Measurements from ENCODE around the gene MAD1L1. TPM values are rescaled to one million over a fixed set of nuclear protein-coding genes. Genes with fewer than 3 reads are reported as not detected.

Gene MAD1L1
- total RNA-seq, 6 experiments from 2014 or later, result 15.1 to 37.4 (median 20.5) TPM

DNA sequence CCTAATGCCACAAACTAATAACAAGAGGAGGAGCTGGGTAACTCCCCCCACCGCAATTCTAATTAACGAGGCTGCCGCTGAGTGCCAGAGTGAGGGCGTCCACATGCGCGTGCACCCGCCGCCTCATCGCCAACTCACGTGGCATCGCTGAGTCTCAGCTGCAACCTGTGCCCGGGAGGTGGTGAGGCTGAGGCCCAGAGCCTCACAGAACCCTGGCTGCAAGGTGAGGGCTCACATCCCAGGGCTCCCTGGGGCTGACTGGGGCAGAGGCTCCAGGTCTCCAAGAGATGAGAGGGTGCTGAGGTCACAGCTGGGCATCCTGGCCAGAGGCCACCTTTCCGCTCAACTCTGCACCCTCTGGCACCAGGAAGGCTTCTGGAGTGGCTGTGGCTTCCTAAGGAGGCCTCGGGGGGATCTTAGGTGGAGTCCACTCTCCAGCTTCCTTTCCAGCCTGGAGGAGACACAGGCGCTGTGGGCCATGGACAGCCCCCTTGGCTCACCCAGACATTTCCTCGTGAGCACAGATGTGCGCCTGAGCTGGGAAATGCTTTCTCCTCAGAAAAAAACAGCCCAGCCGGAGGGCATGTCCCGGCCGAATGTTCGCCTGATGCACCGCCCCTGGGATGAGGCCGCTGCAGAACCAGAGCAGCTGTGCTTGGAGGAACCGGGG is 242.6 kb downstream of the MAD1L1 start:
- Histone ChIP-seq H3K4me1 (peaks cover 0 to 12% (median 3%) of the 10 kb centered on the region in 4 donors), H3K36me3 (no peaks in the 10 kb centered on the region), H3K4me3 (no peak overlapping the region), H3K9me3 (no peaks in the 10 kb centered on the region), H3K27me3 (no peaks in the 10 kb centered on the region), H3K27ac (no peak overlapping the region)
- TF ChIP-seq, protein P1, sequence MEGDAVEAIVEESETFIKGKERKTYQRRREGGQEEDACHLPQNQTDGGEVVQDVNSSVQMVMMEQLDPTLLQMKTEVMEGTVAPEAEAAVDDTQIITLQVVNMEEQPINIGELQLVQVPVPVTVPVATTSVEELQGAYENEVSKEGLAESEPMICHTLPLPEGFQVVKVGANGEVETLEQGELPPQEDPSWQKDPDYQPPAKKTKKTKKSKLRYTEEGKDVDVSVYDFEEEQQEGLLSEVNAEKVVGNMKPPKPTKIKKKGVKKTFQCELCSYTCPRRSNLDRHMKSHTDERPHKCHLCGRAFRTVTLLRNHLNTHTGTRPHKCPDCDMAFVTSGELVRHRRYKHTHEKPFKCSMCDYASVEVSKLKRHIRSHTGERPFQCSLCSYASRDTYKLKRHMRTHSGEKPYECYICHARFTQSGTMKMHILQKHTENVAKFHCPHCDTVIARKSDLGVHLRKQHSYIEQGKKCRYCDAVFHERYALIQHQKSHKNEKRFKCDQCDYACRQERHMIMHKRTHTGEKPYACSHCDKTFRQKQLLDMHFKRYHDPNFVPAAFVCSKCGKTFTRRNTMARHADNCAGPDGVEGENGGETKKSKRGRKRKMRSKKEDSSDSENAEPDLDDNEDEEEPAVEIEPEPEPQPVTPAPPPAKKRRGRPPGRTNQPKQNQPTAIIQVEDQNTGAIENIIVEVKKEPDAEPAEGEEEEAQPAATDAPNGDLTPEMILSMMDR (IDR thresholded peaks at IDR 0.05), result no peak
- ATAC-seq (peak in 1 of 4 donors; percentile 7), DNase-seq (peak in 1 of 3 donors; percentile 50)
- WGBS (ENCODE audit: insufficient coverage, low coverage, low lambda C conversion rate, missing lambda C conversion rate), result no CpG with 5 or more reads among the region's 24 CpGs
- intact Hi-C loops (cut with DNase I), result no loop called here

DNA sequence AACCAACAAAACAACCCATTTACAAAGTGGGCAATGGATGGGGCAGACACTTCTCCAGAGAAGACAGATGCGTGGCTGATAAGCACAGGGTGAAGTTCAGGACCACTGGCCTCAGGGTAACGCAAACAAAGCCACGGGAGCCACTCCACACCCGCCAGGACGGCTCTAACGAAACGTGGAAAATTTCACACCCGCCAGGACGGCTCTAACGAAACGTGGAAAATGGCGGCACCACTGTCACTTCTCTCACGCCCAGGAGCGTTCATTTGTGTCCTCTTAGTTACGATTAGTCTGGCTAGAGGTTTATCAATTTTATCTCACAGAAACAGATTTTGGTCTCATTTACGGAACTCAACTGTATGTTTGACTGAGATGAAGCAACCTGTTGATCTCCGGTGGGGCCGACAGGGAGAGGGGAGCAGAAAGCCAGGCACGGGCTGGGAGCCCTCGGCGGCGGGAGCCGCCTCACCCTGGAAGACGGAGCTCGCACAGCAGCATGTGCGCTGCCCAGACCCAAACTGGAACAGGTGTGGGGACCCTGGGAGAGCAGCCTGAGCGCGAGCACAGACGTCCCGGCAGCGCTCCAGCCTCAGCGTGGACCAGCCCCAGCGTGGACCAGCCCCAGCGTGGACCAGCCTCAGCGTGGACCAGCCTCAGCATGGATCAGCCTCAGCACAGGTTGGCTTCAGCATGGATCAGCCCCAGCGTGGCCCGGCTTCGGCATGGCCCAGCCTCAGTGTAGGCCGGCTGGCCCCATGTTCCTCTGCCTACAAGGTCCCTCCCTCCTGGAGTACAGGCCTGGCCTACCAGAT is 243.5 kb downstream of the MAD1L1 start:
- DNase-seq (peak in 1 of 3 donors; percentile 52), ATAC-seq (no peak)
- Histone ChIP-seq H3K9me3 (no peaks in the 10 kb centered on the region), H3K36me3 (no peaks in the 10 kb centered on the region), H3K27ac (no peak overlapping the region), H3K4me3 (no peak overlapping the region), H3K27me3 (no peaks in the 10 kb centered on the region), H3K4me1 (peaks cover 0 to 12% (median 3%) of the 10 kb centered on the region in 4 donors)
- 94% methylated on average over 23 of the region's 39 CpGs for WGBS (ENCODE audit: insufficient coverage, low coverage, low lambda C conversion rate, missing lambda C conversion rate)
- intact Hi-C loops (cut with DNase I), result no loop called here
- no peak for TF ChIP-seq POLR2A (IDR thresholded peaks at IDR 0.05)
- TF ChIP-seq, protein P1 (IDR thresholded peaks at IDR 0.05), result no peak

DNA sequence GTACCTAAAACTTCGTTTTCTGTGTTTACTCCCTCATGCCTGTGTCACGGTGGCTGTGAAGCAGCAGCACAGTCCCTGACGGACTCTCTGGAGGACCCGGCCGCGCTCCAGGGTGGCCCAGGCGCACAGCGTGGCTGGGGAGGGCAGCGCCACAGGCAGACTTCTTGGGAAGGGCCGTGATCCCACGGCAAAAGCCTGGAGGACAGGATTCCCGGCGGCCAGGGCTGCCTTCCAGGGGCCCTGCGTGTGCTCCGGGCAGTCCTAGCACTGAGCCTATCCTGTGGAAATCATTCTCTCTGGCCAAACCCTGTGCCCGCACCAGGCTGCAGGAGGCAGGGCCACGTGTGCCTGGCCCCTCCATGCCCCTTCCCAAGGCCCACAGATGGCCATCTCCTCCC is 244.2 kb downstream of the MAD1L1 start:
- no peak for DNase-seq
- no peak for ATAC-seq
- no peak for TF ChIP-seq POLR2A (IDR thresholded peaks at IDR 0.05)
- TF ChIP-seq, protein P1 (IDR thresholded peaks at IDR 0.05), result no peak

DNA sequence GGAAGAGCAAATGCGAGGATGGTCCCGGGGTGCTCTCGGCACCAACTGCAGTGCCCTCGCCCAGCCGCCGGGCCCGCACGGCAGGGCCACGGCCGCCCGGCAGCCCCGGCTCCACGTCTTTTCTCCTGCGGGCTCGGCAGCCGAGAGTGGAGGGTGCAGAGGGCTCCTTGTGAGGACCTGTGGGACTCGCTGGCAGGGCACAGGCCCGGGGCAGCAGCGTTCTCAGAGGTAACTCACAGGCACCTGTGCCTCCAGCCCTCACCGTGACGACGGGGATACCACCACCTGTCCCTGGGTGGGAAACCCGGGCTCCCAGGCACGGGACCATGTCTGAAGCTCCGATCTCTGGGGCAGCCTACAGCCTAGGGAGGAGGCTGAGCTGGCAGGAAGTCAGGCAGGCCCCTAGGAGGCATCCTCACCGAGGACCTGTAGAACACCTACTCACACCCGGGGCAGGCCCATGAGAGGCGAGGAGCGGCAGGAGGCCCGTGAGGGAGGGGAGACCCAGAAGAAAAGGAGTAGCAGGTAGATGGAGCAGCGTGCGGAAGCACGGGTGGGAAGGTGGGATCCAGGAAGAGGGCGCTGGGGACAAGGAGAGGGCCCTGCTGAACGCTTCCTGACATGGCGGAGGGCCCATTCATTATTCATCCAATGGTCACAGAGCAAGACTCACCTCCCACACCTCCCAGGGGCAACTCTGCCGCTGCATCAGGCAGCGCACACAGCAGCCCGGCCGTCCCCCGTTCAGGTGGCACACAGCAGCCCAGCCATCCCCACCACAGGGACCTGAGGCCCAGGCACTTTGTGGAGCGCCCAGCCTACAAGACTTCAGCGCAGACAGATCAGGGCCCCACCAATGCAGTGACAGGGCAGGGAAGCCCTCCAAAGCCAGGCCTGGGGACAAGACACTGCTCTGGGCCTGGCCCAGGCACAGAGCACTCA is 244.9 kb downstream of the MAD1L1 start:
- Histone ChIP-seq H3K36me3 (no peaks in the 10 kb centered on the region), H3K27ac (no peak overlapping the region), H3K4me3 (no peak overlapping the region), H3K27me3 (no peaks in the 10 kb centered on the region), H3K4me1 (peaks cover 0 to under 1% (median 0%) of the 10 kb centered on the region in 4 donors), H3K9me3 (no peaks in the 10 kb centered on the region)
- no peak for DNase-seq
- TF ChIP-seq, protein P1 (IDR thresholded peaks at IDR 0.05), result no peak
- WGBS (ENCODE audit: insufficient coverage, low coverage, low lambda C conversion rate, missing lambda C conversion rate), result 83% methylated on average over 1 of the region's 43 CpGs
- ATAC-seq, result no peak
- intact Hi-C loops (cut with DNase I), result no loop called here

More for the DNA sequence above, 244.2 kb downstream of the MAD1L1 start:
- intact Hi-C loops (cut with DNase I), result no loop called here
- WGBS (ENCODE audit: insufficient coverage, low coverage, low lambda C conversion rate, missing lambda C conversion rate), result no CpG with 5 or more reads among the region's 17 CpGs
- Histone ChIP-seq H3K27me3 (no peaks in the 10 kb centered on the region), H3K4me3 (no peak overlapping the region), H3K4me1 (peaks cover 0 to 8% (median under 1%) of the 10 kb centered on the region in 4 donors), H3K9me3 (no peaks in the 10 kb centered on the region), H3K36me3 (no peaks in the 10 kb centered on the region), H3K27ac (no peak overlapping the region)
